ENCODE data around the gene REEP2.
A peak's percentile ranks its signal among the peaks of the same experiment; 100 is the strongest.
"Not testable (repeated sequence)": the region's sequence is repeated elsewhere in the genome, so short reads cannot be mapped to it uniquely, and the experiment has no call there.

REEP2 gene

DNA sequence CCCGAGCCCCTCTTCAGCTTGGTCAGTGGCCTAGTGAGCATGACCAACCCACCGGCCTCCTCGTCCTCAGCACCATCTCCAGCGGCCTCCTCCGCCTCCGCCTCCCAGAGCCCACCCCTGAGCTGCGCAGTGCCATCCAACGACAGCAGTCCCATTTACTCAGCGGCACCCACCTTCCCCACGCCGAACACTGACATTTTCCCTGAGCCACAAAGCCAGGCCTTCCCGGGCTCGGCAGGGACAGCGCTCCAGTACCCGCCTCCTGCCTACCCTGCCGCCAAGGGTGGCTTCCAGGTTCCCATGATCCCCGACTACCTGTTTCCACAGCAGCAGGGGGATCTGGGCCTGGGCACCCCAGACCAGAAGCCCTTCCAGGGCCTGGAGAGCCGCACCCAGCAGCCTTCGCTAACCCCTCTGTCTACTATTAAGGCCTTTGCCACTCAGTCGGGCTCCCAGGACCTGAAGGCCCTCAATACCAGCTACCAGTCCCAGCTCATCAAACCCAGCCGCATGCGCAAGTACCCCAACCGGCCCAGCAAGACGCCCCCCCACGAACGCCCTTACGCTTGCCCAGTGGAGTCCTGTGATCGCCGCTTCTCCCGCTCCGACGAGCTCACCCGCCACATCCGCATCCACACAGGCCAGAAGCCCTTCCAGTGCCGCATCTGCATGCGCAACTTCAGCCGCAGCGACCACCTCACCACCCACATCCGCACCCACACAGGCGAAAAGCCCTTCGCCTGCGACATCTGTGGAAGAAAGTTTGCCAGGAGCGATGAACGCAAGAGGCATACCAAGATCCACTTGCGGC is 28.2 kb downstream of the REEP2 start:
- DNase-seq = no peak

GRCh38 chr5:138467711-138468132 is 28.9 kb downstream of the REEP2 start:
- DNase-seq = no peak

- no peak for DNase-seq
These were observed 29.5 kb downstream of the REEP2 start for GRCh38 chr5:138468133-138468965.

DNA sequence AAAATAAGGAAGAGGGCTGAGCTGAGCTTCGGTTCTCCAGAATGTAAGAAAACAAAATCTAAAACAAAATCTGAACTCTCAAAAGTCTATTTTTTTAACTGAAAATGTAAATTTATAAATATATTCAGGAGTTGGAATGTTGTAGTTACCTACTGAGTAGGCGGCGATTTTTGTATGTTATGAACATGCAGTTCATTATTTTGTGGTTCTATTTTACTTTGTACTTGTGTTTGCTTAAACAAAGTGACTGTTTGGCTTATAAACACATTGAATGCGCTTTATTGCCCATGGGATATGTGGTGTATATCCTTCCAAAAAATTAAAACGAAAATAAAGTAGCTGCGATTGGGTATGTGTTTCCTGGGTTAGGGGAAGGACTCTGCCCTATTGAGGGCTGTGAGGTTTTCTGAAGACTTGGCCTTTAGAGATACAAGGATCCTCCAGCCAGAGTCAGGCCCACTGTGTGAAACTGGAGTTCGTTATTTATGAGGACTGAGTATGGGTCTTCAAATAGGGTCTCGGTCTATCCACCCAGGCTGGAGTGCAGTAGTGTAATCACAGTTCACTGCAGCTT is 30.2 kb downstream of the REEP2 start:
- DNase-seq = no peak

DNA sequence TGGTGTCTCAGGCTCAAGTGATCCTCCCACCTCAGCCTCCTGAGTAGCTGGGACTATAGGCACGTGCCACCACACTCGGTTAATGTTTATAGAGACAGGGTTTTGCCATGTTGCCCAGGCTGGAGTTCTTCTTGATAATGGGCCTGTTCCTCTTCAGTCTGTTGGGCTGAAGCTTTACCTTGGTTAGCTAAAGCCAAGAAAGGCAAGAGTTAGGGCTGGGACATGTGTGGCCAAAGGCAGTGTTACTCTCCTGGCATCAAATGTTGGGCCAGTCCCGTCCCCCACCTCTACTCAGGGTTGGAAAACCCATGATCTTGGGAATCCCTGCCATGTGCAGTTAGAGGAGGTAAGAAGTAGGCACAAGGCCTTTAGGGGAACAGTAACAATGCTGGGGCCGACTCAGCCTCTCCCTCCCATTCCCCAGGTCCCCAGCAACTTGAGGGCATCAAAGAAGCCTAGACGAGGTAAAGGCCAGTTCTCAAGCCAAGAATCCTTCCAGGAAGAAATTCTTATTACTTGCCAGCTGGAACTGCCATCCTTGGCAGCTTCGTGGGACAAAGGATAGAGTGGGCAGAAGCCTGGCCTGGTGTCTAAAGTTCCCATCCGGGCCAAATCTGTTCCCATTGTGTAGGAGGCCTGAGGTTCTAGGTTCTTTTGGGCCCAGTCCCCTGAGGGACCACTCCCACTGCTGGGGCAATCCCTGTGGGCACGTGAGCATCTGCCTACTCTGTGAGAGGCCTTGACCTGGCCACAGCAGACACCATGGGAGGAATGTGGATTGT is 30.9 kb downstream of the REEP2 start:
- DNase-seq = no peak

- no peak for DNase-seq
These were observed 31.6 kb downstream of the REEP2 start for GRCh38 chr5:138470322-138471051.

DNA sequence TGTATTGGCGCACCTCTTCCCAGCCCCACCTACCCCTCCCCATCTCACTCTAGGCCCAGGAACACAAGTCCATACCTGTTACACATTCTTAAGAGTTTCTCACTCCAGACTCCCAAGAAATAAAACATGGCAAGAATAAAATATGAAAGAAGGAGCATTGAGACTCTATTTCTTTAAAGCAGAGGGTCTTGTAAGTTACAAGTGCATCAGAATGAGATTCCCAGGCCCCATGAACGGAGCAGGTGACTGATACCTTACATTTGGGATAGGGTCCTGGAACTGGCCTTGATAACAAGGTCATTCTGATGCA is 32.1 kb downstream of the REEP2 start:
- no peak for DNase-seq

DNA sequence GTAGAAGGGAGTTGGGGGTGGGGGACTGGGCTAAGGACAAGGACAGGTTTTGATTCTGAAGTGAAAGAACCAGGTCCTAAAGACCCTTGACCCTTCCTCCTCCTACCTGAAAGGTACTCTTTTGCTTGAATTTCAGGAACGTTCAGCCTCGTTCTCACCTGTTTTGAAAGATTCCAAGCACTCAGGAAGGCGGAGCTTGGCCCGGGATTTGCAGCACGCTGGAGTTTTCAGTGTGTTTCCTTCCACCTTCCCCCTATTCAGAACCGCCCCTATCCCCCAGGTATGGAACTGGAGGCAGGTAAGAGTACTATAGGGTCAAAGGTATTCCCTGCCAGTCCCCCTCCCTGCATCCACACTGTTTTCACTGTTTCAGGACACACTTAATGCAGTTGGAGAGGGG is 33.5 kb downstream of the REEP2 start:
- DNase-seq = no peak

DNA sequence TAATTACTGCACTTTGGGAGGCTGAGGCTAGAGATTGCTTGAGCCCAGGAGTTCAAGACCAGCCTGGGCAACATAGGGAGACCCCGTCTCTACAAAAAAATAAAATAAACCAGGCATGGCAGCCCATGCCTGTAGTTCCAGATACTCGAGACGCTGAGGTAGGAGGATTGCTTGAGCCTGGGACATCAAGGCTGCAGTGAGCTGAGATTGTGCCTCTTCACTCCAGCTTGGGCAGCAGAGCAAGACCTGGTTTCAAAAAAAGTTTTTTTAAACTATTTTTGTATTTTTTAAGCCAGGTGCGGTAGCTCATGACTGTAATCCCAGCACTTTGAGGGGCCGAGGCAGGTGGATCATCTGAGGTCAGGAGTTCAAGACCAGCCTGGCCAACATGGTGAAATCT is 34.3 kb downstream of the REEP2 start:
- not testable (repeated sequence) for DNase-seq

DNA sequence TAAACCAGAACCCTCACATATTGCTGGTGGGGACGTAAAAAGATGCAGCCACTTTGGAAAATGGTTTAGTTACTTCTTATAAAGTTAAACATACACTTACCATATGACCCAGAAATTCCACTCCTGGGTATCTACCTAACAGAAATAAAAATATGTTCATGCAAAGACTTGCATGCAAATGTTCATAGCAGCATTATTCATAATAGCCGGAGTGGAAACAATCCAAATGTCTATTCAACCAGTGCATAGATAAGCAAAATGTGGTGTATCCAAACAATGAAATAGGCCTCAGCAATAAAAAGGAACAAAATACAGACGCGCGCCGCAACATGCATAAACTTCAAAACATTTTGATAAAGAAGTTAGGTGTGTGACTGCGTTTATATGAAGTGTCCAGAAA is 38.1 kb downstream of the REEP2 start:
- no peak for DNase-seq

GRCh38 chr5:138482638-138483037 is 43.8 kb downstream of the REEP2 start:
- no peak for DNase-seq

DNA sequence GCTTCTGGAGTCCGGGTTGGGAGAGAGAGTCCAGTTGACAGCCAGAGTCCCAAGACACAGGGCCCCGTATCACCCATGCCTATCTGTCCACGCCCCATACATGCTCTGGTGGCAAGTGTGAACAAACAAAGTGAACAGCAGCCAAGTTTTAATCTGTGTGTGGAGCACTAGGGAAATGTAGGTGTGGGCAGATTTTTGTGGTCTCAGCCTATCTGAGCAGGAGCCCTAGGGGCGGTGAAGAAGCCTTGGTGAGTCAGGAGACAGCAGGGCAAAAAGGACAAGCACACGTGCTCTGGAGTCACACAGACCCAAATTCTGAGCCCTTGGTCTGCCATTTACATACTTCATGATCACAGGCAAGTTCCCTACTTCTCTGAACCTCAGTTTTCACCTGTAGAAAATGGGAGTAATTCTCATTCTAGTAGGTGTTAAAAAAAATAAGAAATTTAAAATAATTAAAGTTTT is 49.7 kb downstream of the REEP2 start:
- no peak for DNase-seq

GRCh38 chr5:138489683-138490061 is 50.8 kb downstream of the REEP2 start:
- DNase-seq = no peak

- no peak for DNase-seq
These were observed 51.9 kb downstream of the REEP2 start for GRCh38 chr5:138490648-138491283.

DNA sequence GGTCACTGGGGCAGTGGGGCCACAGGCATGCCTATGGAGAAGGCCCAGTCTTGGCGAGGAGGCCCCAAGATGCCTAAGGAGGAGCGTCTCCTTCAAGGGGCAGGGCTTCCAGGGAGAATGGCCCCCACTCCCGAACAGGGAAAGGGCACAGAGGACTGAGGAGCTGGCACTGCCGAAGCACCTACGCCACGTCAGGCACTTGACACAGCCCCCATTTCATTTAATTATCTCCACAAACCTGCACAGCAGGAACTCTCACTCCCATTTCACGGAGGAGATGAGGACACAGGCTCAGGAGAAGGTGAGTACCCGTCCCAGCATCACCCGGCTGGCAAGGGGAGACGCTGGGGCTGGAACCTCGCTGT is 52.4 kb downstream of the REEP2 start:
- no peak for DNase-seq

DNA sequence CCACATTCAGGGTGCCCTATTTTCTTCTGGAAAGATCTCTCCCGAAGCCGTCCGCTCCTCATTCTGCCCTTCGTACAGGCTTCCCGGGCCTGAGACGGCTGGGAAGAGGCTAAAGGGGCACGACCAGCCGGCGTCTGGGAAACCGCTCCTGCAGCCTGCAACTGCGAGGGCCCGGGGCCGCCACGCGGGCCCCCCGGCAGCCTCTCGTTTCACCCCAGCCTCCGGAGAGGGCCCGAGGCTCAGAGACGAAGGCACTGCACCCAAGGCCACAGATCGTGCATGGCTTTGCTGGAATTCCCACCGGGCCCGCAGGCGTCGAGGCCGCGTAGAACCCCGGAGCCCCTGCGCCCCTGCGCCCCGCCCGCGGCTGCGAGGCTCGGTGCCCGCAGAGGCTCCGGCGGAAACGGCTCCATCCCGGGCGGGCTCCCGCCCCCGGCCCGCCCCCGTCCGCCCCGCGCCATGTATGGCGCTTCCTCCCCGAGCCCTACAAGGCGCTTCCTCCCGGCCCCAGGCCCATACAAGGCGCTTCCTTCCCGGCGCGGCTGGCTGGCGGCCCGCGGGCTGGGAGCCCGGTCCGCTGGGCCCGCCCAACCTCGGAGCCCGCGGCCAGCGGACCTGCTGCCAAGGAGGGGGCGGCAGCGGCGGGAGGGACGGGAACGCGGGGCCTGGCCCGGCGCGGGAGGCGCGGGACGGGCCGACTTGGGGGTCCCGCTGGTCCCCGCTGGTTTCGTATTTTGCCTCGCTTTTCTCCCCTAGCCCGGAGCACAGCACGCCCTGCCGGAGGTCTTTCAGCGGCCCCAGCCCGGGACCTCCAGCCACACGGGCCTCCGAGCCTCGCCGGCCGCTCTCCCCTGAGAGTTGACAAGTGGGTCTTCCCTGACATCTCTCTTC is 53.1 kb downstream of the REEP2 start:
- peak; percentile 90 for DNase-seq

DNA sequence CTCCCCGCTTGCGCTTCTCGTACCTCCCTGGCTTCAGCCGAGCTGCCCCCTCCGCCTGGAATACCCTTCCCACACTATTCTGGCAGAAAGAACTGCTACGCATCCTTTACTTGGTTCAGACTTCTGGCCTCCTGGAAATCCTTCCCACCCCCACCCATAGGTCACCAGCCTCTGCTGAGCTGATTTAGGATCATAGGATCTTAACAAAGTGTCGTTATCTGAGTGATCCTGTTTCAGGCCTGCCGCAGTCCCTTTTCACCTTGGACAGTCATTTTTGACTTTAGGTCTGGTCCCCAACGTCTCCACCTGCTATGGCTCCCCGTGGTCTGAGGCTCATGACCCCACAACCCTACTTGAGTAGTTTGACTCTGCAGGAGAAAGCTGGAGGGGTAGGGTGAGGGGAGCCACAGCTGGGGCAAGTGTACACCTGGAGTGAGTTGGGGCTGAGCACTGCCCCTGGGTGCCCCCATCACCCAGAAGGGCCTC is 53.7 kb downstream of the REEP2 start:
- DNase-seq = no peak

DNA sequence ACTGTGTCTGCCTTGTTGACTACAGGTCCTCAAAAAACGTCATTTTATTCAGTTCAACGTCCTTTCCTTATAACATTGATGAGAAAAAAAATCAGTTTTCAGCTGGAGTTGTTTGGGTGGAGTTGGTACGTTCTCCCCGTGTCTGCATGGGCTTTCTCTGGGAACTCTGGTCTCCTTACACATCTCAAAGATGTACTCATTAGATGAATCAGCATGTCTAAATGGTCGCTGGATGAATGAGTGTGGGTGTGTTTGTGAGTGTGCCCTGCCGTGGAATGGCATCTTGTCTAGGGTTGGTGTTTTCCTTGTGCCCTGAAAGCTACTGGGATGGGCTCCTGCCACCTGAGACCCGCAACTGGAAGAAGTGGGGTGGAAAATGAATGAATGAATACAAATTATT is 56.5 kb downstream of the REEP2 start:
- DNase-seq = no peak
